ENCODE data around the gene ADPRHL1. TPM values are rescaled to one million over a fixed set of nuclear protein-coding genes. Genes with fewer than 3 reads are reported as not detected.

The ADPRHL1 gene
- total RNA-seq, 1 donor from 2014 or later: 1.2 TPM

GRCh38 chr13:113354831-113355610 is 98.3 kb downstream of the ADPRHL1 start:
- ATAC-seq (no peak), DNase-seq (ENCODE audit: low spot score) (no peak)

GRCh38 chr13:113353254-113353653 is 100.0 kb downstream of the ADPRHL1 start:
- ATAC-seq (no peak), DNase-seq (ENCODE audit: low spot score) (no peak)

- ATAC-seq: peak; percentile 89
- DNase-seq (ENCODE audit: low spot score): peak; percentile 82
Measured at GRCh38 chr13:113351514-113352026, 101.7 kb downstream of the ADPRHL1 start.

GRCh38 chr13:113350938-113351335 is 102.4 kb downstream of the ADPRHL1 start:
- DNase-seq (ENCODE audit: low spot score) (no peak), ATAC-seq (no peak)

- ATAC-seq (no peak), DNase-seq (ENCODE audit: low spot score) (no peak)
Measured at GRCh38 chr13:113350065-113350937, 103.0 kb downstream of the ADPRHL1 start.

Other genes with a start within 250 kb of the ADPRHL1 start
- 14.9 TPM for gene PCID2, start 244.8 kb downstream of the ADPRHL1 start, total RNA-seq
- 30.4 TPM for gene CUL4A, start 243.9 kb downstream of the ADPRHL1 start, total RNA-seq
- gene LAMP1, start 156.2 kb downstream of the ADPRHL1 start, total RNA-seq: 217 TPM
- gene GRTP1, start 89.4 kb downstream of the ADPRHL1 start, total RNA-seq: 38.3 TPM
- gene DCUN1D2, start 37.2 kb upstream of the ADPRHL1 start, total RNA-seq: 10.0 TPM
- 23.5 TPM for gene TFDP1, start 131.3 kb upstream of the ADPRHL1 start, total RNA-seq
- not detected for gene ATP4B, start 204.7 kb upstream of the ADPRHL1 start, total RNA-seq
- gene GRK1, start 213.7 kb upstream of the ADPRHL1 start, total RNA-seq: not detected

All from left lobe of liver (tissue), 2 donors.